A172 (cell line): ENCODE results near the gene ZMPSTE24. TPM values are rescaled to one million over a fixed set of nuclear protein-coding genes. Genes with fewer than 3 reads are reported as not detected.
A peak's percentile ranks its signal among the peaks of the same experiment; 100 is the strongest.
"Not testable (repeated sequence)": the region's sequence is repeated elsewhere in the genome, so short reads cannot be mapped to it uniquely, and the experiment has no call there.

ENCODE experiments used
- DNase-seq: peaks from one replicate; pipeline ENCODE4 v3.0.0-alpha.2; 2015; ENCODE audit warnings: low spot score
- total RNA-seq: library from RNA; depleted of rRNA; stranded (reverse); fragments of >200 nt; shearing (Covaris generic); gene quantifications from 2 replicates; pipeline ENCODE4 v1.2.3, GENCODE V29; 2014; rRNA removed

Gene ZMPSTE24
- total RNA-seq, 1 experiment from 2014 or later = 131 TPM

DNA sequence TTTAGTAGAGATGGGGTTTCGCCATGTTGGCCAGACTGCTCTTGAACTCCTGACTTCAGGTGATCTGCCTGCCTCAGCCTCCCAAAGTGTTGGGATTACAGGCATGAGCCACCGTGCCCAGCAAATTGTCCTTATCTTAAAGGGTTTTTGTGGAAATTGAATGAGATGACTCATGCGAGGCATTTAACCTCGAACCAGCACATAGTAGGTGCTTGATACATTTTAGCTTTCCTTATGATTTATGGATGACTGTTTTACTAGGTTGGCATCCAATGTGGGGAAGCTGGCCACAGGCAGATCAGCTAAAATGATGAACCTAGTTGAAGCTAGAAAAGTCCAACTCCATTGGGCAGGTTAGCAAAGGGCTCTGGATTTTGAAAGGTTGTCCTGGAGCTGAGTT, 60.4 kb downstream of the ZMPSTE24 start:
- no peak for DNase-seq

DNA sequence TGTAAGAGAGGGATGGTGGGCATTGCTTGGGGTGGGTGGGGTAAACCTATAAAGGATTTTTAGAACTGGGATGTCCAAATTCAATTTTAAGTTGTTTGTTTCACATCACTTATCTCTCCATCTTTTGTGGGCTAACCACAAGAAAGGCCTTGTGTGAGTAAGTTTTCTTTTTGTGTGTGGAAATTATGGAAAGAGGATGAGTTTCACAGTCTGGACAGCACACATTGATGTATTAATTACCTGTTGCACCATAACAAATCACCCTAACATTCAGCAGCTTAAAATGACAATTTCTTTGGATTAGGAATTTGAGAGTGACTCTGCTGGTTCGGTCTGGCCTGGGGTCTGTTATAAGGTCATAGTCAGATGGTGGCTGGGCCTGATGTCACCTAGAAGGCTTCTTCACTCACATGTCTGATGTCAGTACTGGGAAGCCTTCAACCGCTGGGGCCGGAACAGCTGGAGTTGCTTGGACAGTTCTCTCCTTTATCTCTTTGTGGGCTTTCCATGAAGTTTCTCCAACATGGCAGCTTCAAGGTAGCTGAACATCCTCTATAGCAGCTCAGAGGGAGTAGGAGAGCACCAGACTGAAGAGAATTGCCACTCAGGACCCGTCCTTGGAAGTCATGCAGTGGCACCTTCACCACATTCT, 61.1 kb downstream of the ZMPSTE24 start:
- DNase-seq = no peak

DNA sequence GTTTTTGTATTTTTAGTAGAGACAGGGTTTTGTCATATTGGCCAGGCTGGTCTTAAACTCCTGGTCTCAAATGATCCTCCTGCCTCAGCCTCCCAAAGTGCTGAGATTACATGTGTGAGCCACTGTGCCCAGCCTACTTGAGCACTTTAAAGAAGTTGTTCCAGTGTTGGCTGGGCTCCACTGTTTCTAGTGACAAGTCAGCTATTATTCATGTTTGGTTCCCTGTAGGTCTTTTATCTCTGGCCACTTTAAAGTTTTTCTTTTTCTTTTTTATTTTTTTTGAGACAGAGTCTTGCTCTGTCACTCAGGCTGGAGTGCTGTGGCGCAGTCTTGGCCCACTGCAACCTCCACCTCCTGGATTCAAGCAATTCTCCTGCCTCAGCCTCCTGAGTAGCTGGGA, 73.4 kb downstream of the ZMPSTE24 start:
- not testable (repeated sequence) for DNase-seq

DNA sequence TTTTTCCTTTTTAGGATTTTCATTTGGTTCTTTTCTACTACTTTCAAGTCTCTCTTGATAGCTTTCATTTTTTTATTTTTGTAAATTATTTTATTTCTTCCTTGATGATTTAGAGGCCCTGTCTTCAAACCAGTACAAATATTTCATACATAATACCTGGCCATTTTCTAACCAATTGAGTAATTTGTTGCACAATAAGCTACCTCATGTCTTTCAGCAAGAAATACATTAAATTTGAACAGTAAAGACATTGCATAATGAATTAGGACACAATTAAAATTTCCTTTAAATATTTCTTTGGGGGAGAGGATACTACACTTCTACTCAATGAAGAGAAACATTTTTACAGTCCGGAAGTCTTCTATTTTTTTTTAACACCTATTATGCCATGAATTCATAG, 74.7 kb downstream of the ZMPSTE24 start:
- DNase-seq = no peak

DNA sequence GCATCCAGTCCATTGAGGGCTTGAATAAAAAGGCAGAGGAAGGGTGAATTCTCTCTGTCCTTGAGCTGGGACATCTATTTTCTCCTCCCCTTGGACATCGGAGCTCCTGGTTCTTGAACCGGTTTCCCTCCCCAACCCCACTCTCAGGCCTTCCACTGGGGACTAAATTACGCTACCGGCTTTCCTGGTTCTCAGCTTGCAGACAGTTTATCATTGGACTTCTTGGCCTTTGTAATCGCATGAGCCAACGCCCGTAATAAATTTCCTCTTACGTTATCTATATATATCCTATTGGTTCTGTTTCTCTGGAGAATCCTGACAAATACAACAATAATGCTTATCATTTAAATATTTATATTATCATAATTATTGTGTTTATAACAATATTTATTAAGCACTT, 79.4 kb downstream of the ZMPSTE24 start:
- DNase-seq = no peak

DNA sequence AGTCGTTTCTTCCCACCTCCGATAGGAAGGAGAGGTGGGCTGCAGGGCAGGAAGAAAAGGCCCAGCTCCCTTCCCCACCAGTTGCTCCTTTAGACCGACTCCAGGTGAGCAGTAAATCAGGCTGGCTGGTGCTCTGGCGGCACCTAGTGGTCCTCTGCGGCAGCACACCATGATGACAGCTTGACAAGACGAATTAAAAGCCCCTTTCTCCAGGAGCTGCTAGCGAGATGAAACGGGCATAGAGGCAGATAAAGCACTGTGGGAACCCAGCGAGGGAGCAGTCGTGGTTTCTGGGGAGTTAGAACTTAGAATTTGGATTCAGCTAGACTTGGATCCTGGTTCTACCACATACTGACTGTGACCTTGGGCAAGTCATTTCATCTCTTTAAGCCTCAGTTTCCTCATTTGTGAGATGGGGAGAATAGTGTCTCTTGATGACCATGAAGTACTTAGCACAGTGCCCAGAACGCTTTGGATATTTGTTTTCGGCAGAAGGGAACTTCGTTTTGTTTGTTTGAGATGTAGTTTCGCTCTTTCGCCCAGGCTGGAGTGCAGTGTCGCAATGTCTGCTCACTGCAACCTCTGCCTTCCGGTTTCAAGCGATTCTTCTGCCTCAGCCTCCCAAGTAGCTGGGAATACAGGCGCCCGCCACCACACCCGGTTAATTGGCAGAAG, 80.8 kb downstream of the ZMPSTE24 start:
- peak; percentile 74 for DNase-seq

DNA sequence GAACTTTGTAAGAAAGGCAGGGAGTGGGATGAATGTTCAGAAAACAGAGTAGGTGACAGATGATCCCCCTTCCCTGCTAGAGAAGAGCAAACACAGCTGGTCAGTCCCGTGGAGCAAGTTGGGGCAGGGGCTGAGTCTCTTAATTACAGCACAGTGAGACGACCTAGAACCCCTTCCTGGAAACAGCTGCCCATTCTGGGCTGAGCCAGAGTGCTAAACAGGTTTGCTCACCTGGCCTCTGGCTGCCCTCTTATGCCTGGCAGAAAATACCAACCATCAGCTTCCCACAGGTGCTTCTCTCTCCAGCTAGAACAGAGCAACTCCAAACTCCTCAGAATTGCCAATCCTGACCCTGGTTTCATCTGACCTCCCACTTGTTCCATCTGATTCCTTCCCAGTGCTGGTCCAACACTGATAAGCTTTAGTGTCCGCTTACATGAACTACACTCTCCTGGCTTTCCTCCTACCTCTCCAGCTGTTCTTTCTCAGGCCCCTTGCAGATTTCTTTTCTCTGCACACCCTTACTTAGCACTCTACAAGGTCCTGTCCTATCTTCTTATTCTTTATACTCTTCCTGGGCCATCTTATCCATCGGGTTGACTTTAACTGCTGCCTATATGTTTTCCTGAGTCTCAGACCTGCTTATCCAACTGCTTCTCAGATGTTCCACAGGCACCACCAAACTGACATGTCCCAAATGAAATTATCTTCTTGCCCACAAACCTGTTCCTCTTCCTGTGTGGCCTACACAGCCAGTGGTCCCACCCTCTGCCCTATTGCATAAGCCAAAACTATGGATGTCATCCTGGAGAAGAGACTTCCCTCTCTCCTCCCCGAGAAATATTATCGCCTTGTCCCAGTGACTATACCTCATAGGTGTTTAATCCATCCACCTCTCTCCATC, 81.6 kb downstream of the ZMPSTE24 start:
- DNase-seq = no peak

DNA sequence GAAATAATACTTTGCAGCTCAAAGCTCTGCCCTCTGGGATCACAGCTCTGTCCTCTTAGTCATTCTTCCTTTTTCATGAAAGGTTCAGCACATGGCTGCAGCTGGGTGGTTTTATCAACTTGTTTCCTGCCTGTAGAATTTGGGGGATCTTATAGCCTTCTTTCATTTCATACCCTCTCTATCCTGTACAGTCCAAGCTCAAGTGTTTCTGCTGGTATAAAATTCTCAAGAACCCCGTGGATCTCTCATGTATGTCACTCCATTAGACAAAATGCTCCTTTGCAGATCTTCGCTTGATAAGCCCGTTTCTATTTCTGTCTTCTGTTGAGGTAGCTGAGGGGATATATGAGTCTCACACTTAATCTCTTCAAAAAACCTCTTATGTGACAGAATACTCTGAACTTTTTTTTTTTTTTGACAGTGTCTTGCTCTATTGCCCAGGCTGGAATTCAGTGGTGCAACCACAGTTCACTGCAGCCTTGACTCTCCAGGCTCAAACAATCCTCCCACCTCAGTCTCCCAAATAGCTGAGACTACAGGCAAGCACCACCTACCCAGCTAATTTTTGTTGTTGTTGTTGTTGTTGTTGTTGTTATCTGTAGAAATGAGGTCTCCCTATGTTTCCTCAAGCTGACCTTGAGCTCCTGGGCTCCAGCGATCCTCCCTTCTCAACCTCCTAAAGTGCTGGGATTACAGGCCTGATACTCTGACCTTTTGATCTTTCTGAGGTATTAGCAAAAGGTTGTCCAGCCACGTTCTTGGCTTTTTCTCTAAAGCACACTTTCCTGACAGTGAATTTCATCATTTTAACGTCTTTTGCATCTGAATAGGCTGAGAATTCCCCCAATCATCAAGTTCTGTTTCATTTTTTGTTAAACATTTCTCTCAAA, 83.7 kb downstream of the ZMPSTE24 start:
- no peak for DNase-seq

DNA sequence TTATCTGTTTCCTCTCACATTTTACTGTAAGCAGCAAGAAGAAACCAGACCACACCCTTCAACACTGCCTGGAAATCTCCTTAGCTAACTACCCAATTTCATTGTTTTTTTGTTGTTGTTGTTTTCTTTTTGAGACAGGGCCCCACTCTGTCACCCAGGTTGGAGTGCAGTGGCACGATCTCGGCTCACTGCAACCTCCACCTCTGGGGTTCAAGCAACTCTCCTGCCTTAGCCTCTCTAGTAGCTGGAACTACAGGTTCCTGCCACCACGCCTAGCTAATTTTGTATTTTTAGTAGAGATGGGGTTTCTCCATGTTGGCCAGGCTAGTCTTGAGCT, 84.3 kb downstream of the ZMPSTE24 start:
- DNase-seq = not testable (repeated sequence)

Other genes with a start within 250 kb of the ZMPSTE24 start
- 386 and 407 TPM in 2 replicates for gene CAP1, start 217.5 kb upstream of the ZMPSTE24 start, total RNA-seq
- 78.7 and 88.3 TPM in 2 replicates for gene PPT1, start 161.0 kb upstream of the ZMPSTE24 start, total RNA-seq
- 12.1 and 12.6 TPM in 2 replicates for gene RLF, start 96.8 kb upstream of the ZMPSTE24 start, total RNA-seq
- gene TMCO2, start 10.3 kb upstream of the ZMPSTE24 start, total RNA-seq = not detected in 2 replicates
- gene COL9A2, start 59.0 kb downstream of the ZMPSTE24 start, total RNA-seq = 0.67 and 0.90 TPM in 2 replicates
- gene SMAP2, start 115.5 kb downstream of the ZMPSTE24 start, total RNA-seq = 10.3 and 11.9 TPM in 2 replicates
- 3.5 and 4.2 TPM in 2 replicates for gene ZFP69B, start 192.2 kb downstream of the ZMPSTE24 start, total RNA-seq
- not detected in 2 replicates for gene ZFP69, start 219.1 kb downstream of the ZMPSTE24 start, total RNA-seq